Measurements from ENCODE around the gene MAST3.
A peak's percentile ranks its signal among the peaks of the same experiment; 100 is the strongest.

The MAST3 gene

DNA sequence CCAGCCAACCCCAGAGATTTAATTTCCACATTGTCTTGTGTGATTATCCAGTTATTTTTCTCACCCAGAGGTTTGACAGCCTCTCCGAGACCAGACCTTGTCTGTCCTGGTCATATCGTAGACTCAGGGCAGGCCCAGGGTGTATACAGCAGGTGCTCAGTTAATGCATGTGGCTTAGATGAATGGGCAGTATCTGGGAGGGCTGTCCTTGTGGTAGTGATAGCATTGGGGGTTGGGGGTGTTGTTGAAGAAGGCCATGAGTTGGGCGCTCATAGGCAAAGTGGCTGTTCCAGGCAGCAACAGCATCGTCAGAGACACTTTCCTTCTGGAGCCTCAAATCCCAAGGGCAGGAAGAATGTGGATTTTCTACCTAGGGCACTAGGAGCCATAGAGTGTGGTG is 16.9 kb downstream of the MAST3 start:
- no peak for DNase-seq

DNA sequence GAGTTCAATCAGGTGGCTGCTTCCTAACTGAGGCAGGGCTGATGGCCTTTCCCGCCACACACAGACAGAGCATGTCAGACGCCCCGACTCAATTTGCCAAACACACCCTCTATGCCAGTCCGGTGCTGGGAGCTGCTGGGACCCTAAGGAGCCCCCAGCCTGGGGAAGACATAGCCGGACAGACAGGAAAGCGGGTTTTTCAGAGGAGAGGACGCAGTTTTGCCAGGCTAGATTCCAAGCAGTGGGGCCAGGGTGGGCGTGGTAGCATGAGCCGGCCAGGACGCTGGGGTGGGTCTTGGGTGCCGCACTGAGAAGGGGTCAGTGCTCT is 19.8 kb downstream of the MAST3 start:
- no peak for DNase-seq

DNA sequence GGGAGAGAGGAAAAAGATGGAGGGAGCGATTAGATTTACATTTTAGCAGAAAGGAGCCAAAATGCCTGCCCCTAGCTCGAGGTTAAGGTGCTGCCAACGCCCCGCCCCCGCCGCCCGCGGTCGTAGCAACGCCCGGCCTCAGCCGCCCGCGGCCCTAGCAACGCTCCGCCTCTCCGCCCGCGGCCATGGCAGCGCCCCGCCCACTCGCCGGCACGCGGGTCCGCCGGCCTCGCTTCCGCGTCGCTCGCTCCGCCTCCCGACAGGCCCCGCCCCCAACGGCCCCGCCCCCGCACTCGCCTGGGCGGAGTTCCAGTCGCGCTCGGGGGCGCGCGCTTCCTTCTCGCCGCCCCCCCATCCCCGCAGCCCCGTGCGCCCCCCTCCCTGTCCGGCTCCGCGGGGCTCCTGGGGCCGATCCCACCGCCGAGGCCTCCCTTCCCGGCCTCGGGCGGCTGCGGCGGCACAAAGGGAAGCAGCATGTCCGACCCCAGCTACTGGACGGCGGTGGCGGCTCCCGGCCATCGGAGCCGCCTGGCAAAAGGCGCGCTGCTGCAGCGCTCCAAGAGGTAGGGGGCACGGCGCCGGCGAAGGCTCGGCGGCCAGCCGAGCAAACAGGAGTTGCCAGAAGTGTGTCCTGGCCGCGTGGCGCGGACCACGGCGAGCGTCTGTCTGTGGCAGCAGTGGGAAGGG is 20.3 kb downstream of the MAST3 start:
- DNase-seq: peak; percentile 90

GRCh38 chr19:18118420-18119012 is 20.9 kb downstream of the MAST3 start:
- DNase-seq: no peak

DNA sequence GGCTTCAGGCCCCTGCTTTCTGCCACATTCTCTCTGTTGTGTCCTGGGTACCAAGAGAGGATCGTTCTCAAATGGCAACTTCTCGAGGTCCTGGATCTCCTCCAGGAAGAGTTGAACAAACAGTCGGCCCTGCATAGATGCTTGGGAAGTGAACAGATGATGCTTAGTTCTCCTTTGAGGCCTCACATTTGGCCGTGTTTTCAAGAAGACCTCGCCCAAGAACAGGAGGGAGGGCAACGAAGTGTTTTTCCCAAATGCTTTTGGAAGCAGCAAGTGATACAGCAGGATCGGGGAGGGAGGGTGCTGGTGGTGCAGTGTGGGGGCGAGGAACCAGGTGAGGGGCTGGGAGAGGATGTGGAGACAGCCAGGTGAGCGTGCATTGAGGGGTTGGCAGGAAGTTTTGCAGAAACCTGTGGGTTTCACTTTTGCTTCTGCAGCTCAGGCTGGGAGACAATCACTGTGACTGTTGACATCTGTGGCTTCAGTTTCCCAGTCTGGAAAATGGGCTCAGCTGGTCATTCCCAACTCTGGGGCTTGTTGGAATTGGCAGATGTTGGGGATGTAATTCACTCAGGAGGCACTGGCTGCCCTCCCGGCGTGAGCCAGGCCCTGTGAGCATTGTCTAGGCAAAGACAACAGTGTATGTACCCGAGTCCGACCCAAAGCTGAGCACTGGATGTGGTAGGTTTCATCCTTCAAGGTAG is 21.6 kb downstream of the MAST3 start:
- no peak for DNase-seq

GRCh38 chr19:18119717-18120105 is 22.1 kb downstream of the MAST3 start:
- DNase-seq: no peak

DNA sequence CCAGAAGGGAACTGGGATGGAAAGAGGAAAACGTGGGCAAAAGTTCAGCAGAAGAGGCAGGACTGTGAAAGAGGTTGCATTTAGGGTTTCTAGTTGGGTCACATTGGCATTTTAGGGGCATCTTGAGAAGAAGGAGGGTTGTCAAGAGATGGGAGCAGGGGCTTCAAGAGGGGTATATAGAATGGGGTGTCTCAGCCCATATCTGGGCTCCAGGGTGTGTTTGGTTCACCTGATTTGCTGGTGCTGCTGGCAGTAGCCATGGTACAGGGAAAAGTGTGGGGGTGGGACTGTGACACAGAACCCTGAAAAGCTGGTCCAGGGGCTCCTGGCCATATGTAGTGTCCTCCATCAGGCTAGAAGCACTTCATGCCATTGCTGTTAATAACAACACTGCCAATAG is 22.5 kb downstream of the MAST3 start:
- DNase-seq: no peak

DNA sequence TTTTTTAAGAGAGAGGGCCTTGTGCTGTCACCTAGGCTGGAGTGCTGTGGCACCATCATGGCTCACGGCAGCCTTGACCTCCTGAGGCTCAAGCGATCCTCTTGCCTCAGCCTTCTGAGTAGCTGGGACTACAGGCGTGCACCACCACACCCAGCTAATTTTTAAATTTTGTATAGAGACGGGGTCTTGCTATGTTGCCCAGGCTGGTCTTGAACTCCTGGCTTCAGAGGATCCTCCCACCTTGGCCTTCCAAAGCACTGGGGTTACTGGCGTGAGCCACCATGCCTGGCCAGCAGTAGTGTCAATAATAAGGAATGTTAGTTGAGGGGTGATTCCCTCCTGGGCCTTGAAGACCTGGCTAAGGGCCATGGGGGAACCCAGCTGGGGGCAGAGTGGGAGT is 23.6 kb downstream of the MAST3 start:
- DNase-seq: no peak

DNA sequence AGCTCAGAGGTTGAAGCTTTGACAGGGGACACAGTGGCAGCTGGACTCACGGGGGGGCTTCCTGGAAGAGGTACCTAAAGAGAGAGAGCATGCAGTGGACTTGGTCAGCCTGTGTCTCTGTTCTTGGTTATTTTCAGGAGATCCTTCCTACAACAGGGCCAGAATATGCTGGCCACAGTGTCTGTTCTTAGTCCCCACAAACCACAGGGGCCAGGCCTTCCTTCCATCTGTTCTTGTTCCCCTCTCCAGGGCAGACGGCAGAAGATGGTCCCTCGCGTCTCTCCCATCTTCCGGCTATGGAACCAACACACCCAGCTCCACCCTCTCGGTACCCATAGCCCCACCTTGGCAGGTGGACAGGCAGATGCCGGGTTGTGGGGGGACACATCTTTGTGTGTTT is 24.8 kb downstream of the MAST3 start:
- no peak for DNase-seq

- no peak for DNase-seq
Observed at GRCh38 chr19:18122860-18123795, 25.6 kb downstream of the MAST3 start.

GRCh38 chr19:18123819-18124218 is 26.2 kb downstream of the MAST3 start:
- DNase-seq: no peak

- no peak for DNase-seq
Observed at GRCh38 chr19:18126097-18126496, 28.5 kb downstream of the MAST3 start.

- DNase-seq: no peak
Observed at GRCh38 chr19:18128044-18128443, 30.5 kb downstream of the MAST3 start.

DNA sequence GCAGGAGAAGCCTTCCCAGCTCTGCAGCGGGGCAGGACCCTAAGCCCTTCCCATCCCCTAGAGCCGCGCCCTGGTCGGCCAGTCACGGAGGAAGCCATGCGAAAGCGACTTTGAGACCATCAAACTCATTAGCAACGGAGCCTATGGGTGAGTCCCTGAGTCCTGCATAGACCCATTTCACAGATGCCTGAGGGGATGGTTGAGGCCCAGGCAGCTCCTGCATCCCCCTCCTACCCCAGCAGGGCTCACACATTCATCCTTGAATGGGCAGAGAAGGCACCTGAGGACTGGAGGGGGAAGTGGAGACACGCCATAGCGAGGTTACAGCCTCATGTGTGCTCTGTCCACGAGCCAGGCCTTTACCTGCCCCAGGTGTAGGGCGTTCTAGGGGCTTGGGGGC is 31.2 kb downstream of the MAST3 start:
- no peak for DNase-seq

- no peak for DNase-seq
Observed at GRCh38 chr19:18130523-18131242, 33.1 kb downstream of the MAST3 start.

DNA sequence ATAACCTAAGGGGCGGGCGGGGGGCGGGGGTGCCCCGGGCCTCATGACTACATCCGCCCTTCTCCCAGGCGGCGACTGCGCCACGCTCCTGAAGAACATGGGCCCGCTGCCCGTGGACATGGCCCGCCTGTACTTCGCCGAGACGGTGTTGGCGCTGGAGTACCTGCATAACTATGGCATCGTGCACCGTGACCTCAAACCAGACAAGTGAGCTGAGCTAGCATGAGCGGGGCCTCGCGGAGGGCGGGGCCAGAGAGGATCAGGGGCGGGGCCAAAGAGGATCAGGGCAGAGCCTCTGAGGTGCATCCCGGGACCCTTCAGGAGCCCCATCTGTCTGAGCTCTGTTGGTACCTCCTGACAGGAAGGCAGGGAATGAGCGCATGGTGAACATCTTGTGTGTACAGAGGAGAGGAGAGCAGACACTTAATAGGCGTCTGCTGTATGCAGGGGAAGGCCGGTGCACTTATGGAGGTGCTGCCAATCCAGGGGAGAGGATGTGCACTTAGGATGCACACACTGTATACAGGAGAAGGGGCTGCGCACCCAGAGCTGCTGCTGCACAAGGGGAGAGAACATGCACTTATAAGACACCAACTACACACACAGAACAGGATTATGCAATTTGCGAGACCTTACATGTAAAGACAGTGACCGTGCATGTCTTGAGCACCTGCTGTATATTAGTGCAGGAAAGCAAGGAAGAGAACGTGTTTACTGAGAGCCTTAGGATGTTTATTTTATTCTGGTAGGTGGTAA is 34.4 kb downstream of the MAST3 start:
- DNase-seq: no peak

DNA sequence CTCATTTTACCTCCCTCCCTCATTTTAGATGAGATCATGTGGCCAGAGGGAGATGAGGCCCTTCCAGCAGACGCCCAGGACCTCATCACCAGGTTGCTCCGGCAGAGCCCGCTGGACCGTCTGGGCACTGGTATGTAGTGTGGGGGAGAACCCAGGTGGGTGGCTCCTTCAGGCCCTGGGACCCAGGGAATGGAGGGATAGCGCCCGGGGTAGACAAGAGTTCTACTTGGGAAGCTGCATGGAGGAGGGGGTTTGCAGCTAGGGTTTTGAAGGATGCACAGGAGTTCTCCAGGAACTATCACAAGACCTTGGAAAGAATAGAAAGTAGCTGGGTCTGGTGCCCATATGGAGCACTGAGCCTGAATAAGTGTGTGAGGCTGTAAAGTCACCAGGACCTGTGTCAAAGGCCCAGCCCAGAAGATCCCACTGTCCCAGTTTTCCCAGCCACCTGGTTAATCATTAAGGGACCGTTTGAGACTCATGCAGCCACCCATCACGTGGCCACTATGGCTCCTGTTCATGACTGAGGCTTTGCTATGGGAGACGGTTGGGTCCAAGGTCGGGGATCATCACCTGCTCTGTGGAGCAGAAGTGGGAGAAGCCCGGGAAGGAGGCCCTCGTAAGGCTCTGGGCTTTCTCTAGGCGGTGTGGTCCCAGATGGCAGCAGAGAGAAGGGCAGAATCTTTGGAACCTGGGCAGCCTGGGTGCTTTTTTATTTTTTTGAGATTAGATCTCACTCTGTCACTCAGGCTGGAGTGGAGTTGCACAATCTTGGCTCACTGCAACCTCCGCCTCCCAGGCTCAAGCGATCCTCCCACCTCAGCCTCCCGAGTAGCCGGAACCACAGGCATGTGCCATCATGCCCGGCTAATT is 38.4 kb downstream of the MAST3 start:
- no peak for DNase-seq

DNA sequence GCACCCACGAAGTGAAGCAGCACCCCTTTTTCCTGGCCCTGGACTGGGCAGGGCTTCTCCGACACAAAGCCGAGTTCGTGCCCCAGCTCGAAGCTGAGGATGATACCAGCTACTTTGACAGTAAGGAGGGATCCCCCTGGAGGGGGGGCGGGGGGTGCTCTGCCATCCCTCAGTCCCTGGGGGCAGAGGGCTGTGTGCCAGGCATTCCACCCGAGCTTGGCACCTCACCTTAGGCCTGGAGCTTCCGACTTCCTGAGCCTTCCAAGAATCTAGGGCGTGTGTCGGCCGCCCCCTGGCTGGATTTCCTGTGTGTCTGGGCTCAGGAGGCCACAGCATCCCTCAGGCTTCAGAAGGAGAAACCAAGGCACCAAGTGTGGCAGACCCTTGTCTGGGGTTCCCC is 39.7 kb downstream of the MAST3 start:
- no peak for DNase-seq

DNA sequence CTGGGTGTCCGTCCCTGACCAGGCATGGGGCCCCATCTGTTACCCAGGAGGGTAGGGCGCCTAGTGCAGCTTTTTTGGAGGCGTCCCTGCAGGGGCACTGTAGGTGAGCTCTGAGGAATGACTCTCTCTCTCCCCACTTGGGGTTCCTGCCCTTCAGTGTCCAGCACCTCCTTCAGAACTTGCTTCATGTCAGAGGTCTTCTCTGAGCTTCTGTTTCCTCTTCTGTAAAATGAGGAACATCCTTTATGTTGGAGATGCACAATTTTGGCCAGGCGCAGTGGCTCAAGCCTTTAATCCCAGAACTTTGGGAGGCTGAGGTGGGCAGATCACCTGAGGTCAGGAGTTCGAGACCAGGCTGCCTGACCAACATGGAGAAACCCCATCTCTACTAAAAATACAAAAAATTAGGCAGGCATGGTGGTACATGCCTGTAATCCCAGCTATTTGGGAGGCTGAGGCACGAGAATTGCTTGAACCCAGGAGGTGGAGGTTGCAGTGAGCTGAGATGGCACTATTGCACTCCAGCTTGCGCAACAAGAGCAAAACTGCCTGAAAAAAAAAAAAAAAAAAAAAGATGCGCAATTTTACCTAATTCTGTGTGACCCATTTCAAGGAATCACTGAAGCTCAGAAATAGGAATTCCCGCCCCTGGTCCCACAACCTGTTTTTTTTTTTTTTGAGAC is 40.2 kb downstream of the MAST3 start:
- DNase-seq: no peak

DNA sequence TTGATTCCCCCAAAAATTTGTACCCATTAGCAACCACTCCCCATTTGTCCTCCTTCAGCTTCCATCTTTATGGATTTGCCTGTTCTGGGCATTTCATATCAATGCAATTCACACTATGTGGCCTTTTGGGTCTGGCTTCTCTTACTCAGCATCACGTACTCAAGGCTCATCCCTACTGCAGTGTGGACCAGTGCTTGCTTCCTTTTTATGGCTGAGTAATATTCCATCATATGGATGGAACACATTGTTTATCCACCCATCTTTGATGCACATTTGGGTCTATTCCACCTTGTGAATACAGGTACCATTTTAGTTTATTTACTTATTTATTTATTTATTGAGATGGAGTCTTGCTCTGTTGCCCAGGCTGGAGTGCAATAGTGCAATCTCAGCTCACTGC is 42.9 kb downstream of the MAST3 start:
- no peak for DNase-seq

Data from COR-L47 (cell line).